NCI-H146 (cell line): Measurements from ENCODE around the gene ADAMTS19.

Experiments used
- DNase-seq: peaks from one replicate; lab custom pipeline; 2025; lab: John Stamatoyannopoulos, UW

The ADAMTS19 gene

GRCh38 chr5:129672006-129672405, 211.9 kb downstream of the ADAMTS19 start:
- DNase-seq: no peak

- DNase-seq: no peak
Measured at GRCh38 chr5:129679671-129680070, 219.6 kb downstream of the ADAMTS19 start.

GRCh38 chr5:129687941-129688340, 227.8 kb downstream of the ADAMTS19 start:
- DNase-seq: no peak

GRCh38 chr5:129689045-129689444, 228.9 kb downstream of the ADAMTS19 start:
- DNase-seq: no peak

- DNase-seq: no peak
Measured at GRCh38 chr5:129691220-129691619, 231.1 kb downstream of the ADAMTS19 start.

- DNase-seq: no peak
Measured at GRCh38 chr5:129696636-129697035, 236.5 kb downstream of the ADAMTS19 start.

GRCh38 chr5:129698661-129699060, 238.6 kb downstream of the ADAMTS19 start:
- no peak for DNase-seq

- no peak for DNase-seq
Measured at GRCh38 chr5:129716235-129716634, 256.1 kb downstream of the ADAMTS19 start.

GRCh38 chr5:129716651-129717050, 256.6 kb downstream of the ADAMTS19 start:
- DNase-seq: no peak

- no peak for DNase-seq
Measured at GRCh38 chr5:129717751-129718310, 257.7 kb downstream of the ADAMTS19 start.

- DNase-seq: no peak
Measured at GRCh38 chr5:129718471-129719090, 258.5 kb downstream of the ADAMTS19 start.

- DNase-seq: no peak
Measured at GRCh38 chr5:129724222-129724621, 264.1 kb downstream of the ADAMTS19 start.

- no peak for DNase-seq
Measured at GRCh38 chr5:129724647-129725046, 264.5 kb downstream of the ADAMTS19 start.

GRCh38 chr5:129739773-129740172, 279.7 kb downstream of the ADAMTS19 start:
- DNase-seq: no peak

GRCh38 chr5:129743541-129744187, 283.6 kb downstream of the ADAMTS19 start:
- DNase-seq: no peak

GRCh38 chr5:129745997-129746396, 285.9 kb downstream of the ADAMTS19 start:
- no peak for DNase-seq

GRCh38 chr5:129746876-129747275, 286.8 kb downstream of the ADAMTS19 start:
- no peak for DNase-seq

GRCh38 chr5:129747572-129748407, 287.7 kb downstream of the ADAMTS19 start, which contains the start of gene MINAR2:
Gene MINAR2 (plus strand): TSS chr5:129748094. CDS start chr5:129748191, 97 bp downstream.
- DNase-seq: no peak

- no peak for DNase-seq
Measured at GRCh38 chr5:129748913-129749880, 289.1 kb downstream of the ADAMTS19 start.

GRCh38 chr5:129760636-129761325, 300.7 kb downstream of the ADAMTS19 start:
- no peak for DNase-seq

GRCh38 chr5:129763651-129764050, 303.6 kb downstream of the ADAMTS19 start:
- DNase-seq: no peak
